Ureter (tissue), 1 donor: ENCODE data around the gene CRACR2A. TPM values are rescaled to one million over a fixed set of nuclear protein-coding genes. Genes with fewer than 3 reads are reported as not detected.
A peak's percentile ranks its signal among the peaks of the same experiment; 100 is the strongest.

Experiments
- DNase-seq: peaks from one replicate; pipeline ENCODE4 v3.0.0-alpha.2; 2020; ENCODE audit warnings: low spot score
- total RNA-seq: library from RNA; stranded (reverse); gene quantifications from one replicate; pipeline ENCODE4 v1.2.4, GENCODE V29; 2023
- donor health status: DM: yes; HTN: yes; CAD: no.

The CRACR2A gene, protein sequence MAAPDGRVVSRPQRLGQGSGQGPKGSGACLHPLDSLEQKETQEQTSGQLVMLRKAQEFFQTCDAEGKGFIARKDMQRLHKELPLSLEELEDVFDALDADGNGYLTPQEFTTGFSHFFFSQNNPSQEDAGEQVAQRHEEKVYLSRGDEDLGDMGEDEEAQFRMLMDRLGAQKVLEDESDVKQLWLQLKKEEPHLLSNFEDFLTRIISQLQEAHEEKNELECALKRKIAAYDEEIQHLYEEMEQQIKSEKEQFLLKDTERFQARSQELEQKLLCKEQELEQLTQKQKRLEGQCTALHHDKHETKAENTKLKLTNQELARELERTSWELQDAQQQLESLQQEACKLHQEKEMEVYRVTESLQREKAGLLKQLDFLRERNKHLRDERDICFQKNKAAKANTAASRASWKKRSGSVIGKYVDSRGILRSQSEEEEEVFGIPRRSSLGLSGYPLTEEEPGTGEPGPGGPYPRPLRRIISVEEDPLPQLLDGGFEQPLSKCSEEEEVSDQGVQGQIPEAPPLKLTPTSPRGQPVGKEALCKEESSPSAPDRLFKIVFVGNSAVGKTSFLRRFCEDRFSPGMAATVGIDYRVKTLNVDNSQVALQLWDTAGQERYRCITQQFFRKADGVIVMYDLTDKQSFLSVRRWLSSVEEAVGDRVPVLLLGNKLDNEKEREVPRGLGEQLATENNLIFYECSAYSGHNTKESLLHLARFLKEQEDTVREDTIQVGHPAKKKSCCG
- 27.3 TPM for total RNA-seq

GRCh38 chr12:3752741-3753486 is at the start of gene CRACR2A:
CRACR2A (minus strand) TSS chr12:3753109; CDS start chr12:3696999, 56,110 bp downstream.
- peak; percentile 67 for DNase-seq

DNA sequence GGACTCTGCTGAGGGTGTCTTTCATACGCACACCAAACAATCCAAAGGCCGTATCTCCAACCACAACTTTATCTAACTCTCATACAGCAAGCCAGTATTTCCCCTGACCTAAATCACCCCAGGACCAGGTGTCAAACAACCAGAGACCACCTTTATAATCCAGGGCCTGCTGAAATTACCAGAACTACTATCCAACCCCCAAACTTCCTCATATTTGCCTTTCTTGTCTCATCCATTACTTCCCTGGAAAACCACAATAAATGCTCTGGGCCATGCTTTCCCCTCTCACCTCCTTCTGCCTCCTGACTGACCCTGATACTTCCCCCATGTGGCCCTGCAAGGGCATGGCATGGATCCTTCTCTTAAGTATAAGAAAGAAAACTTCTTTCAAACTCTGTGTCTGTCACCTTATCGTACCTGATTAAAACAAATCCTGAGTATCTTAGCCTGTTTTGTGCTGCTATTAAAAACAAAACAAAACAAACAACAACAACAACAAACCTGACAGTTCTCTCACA is 44.7 kb upstream of the CRACR2A start:
- DNase-seq: no peak

DNA sequence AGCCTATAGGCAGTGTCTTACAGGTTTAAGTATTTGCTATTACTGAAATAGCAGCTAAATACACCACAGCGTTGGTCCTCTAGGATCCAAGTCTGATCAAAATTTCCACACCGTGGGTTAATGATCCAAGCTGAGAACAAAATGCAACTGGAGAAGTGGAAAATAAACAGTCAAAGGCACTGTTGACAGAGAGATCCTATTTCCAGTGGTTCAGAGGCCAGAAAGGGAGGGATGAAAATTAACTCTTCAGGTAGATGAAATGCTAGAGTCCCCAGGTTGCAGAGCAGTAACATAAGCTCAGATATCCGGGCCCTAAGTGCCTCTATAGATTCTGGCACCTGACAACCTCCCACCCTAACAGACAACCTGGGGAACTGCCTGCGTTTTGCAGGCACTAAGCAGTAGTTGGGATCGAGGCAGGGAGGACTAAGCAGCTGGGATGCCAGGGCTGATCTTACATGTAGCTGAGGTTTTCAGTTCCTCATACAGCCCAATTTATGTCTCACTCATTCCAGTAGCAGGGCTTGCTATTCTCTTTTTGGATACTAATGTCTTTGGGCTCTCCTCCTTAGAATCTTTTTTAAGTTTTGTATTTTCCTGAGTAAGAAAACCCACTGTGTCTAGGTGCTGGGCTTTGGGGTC is 42.7 kb upstream of the CRACR2A start:
- no peak for DNase-seq

GRCh38 chr12:3795066-3795465 is 42.2 kb upstream of the CRACR2A start:
- no peak for DNase-seq

- DNase-seq: no peak
These were observed 39.8 kb upstream of the CRACR2A start for GRCh38 chr12:3792623-3793288.

DNA sequence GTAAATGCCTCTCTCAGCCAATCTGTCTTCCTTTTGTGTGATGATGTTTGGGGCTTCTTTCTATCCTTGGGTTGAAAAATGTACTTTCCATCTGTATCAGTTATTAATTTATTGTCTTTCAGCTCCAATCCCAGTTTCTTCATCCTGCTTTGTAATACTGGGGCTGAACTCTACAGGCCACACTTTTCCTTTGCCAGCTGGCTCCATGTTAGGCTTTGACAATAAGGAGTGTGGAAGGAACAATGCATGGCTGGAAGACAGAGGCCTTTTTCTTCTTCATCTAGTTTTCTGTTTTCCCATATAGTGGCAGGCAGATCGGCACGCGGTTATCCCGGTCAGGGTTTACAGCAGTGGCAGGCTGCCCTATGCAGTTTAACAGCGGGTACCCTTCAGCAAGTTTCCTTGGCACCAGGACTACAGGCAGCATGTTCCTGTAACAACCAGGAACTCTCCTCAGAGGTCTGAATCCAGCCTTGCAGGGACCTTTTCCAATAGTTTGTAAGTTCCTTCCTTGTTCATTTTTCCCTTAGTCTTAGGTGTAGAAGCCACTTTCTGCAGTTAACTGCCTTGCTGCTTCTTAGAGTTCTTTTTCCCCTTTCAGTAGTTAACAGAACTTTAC is 38.5 kb upstream of the CRACR2A start:
- DNase-seq: no peak

- no peak for DNase-seq
These were observed 37.7 kb upstream of the CRACR2A start for GRCh38 chr12:3790642-3791041.

DNA sequence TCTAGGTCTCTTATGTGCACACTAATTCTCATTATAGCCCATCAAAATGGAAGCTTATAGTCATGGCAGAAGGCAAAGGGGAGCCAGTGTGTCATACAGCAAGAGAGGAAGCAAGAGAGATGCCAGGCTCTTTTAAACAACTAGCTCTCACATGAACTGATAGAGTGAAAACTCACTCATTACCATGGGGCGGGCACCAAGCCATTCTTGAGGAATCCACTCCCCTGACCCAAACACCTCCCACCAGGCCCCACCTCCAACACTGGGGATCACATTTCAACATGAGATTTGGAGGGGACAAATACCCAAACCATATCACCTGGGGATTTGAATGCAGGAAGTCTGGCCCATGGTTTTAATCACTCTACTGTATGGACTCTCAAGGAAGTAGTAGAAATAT is 36.9 kb upstream of the CRACR2A start:
- DNase-seq: no peak

DNA sequence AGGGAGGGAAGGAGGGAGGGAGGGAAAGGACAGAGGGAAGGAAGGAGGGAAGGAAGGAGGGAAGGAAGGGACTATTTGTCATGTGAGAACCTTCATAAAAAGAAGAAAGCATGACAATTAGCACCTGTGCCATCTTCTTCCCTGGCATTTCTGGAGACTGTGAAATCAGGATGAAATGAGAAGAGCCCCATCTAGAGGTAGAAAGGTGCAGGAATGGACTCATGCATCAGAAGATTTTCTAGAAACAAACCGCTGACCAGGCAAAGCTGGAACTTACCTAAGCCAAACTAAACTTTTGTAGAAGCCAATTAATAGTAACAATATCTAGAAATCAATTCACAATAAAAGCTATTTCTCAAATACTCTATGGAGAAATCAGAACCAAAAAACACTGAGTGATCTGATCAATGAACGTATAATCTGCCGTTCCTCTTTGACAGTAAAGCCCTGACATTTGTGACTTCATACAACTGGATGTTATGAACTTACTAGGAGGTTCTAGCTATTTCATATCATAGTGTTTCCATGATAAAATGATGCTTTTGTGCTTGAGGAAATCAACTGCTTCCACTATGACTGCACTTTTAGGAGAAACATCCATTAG is 24.4 kb upstream of the CRACR2A start:
- no peak for DNase-seq

- DNase-seq: no peak
These were observed 22.6 kb upstream of the CRACR2A start for GRCh38 chr12:3775385-3776035.

DNA sequence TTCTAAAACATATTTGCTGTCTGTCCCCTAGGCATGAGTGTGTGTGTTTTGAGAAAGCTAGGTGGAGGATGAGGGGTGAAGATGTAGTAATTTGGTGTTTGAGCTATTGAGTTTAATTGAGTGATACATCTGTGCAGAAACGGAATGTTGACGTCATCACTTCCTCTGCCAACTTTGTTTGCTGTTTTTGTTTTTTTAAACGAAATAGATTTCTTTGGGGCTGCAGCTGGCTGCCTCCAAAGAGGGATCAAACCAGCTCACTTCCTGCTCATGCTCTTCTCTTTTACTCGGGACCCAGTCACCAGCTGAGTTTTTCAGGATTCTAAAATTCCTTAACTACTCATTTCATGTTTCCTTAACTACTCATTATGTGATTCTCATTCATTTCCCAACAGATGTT is 19.5 kb upstream of the CRACR2A start:
- no peak for DNase-seq

DNA sequence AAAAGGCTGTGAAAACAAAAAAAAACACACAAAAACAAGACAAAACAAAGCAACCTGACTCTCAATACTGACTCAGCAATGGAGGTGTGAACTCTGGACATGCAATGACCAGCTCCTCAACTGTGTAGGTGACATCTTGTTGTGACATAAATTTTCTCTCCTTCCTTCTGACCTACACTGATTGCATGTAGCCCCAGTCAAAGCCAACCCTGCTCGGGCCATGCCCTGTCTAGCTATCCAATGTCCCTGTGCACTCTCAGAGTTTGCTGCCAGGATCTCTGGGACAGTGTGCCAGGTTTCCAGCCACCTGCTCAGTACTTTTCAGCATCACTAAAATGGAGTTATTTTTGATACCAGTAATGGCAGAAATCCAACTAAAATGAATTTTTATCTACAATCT is 18.9 kb upstream of the CRACR2A start:
- DNase-seq: no peak

GRCh38 chr12:3770891-3771290 is 18.0 kb upstream of the CRACR2A start:
- DNase-seq: no peak

- no peak for DNase-seq
These were observed 16.1 kb upstream of the CRACR2A start for GRCh38 chr12:3768911-3769447.

- no peak for DNase-seq
These were observed 8.3 kb upstream of the CRACR2A start for GRCh38 chr12:3761116-3761735.

DNA sequence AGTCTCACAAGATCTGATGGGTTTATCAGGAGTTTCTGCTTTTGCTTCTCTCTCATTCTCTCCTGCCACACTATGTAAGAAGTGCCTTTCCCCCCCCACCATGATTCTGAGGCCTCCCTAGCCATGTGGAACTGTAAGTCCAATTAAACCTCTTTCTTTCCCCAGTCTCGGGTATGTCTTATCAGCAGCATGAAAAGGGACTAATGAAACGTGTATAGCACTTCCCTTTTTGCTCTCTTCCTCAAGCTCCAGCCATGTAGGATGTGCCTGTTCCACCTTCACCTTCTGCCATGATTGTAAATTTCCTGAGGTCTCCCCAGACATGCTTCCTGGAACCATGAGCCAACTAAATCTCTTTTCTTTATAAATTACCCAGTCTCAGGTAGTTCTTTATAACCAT is 7.0 kb upstream of the CRACR2A start:
- DNase-seq: no peak

DNA sequence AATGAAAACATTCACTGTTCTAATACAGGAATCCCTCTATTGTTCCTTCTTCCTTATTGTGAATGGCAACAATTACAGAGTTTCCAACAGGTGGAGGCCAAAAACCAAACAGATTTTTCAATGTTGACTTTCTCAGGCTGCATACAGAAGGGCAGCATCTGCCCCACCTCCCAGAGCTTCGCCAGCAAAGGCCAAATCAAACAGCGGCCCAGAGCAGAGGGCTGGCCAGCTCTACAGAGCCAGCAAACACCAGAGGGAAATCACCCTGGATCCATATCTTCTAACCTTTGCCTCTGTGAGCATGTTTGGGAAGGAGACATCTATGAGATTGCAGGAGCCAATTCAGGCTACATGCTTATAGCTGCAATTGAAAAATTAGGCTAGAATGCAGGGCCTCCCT is 4.4 kb upstream of the CRACR2A start:
- DNase-seq: no peak

- DNase-seq: no peak
These were observed 3.0 kb upstream of the CRACR2A start for GRCh38 chr12:3755898-3756297.
